ENCODE data around the gene CYP4F3. TPM values are rescaled to one million over a fixed set of nuclear protein-coding genes. Genes with fewer than 3 reads are reported as not detected.
A peak's percentile ranks its signal among the peaks of the same experiment; 100 is the strongest.
"Not testable (repeated sequence)": the region's sequence is repeated elsewhere in the genome, so short reads cannot be mapped to it uniquely, and the experiment has no call there.

Gene CYP4F3
- 38.1 and 38.5 TPM in 2 replicates for total RNA-seq (2014; rRNA removed; shearing (Covaris generic); ENCODE audit: low replicate concordance)

GRCh38 chr19:15640294-15640903 lies at the start of gene CYP4F3:
Gene CYP4F3 (plus strand): TSS chr19:15640897. CDS start chr19:15641416, 519 bp downstream.
- in situ Hi-C loops (cut with HindIII; ENCODE audit: low pct_unique_long_range_greater_than_20kb, low sequenced_read_pairs) = no loop called here
- DNase-seq (ENCODE audit: low read depth) = peak; percentile 98

- in situ Hi-C loops (cut with HindIII; ENCODE audit: low pct_unique_long_range_greater_than_20kb, low sequenced_read_pairs) = no loop called here
These were observed 48.9 kb upstream of the CYP4F3 start for GRCh38 chr19:15591796-15592195.

GRCh38 chr19:15592506-15592905 lies 48.2 kb upstream of the CYP4F3 start:
- in situ Hi-C loops (cut with HindIII; ENCODE audit: low pct_unique_long_range_greater_than_20kb, low sequenced_read_pairs); DNase-seq (ENCODE audit: low read depth): not testable (repeated sequence)

More at GRCh38 chr19:15591796-15592195, 48.9 kb upstream of the CYP4F3 start:
- no peak for DNase-seq (ENCODE audit: low read depth)

GRCh38 chr19:15593766-15594165 lies 46.9 kb upstream of the CYP4F3 start:
- DNase-seq (ENCODE audit: low read depth); in situ Hi-C loops (cut with HindIII; ENCODE audit: low pct_unique_long_range_greater_than_20kb, low sequenced_read_pairs): not testable (repeated sequence)

GRCh38 chr19:15595069-15595468 lies 45.6 kb upstream of the CYP4F3 start:
- in situ Hi-C loops (cut with HindIII; ENCODE audit: low pct_unique_long_range_greater_than_20kb, low sequenced_read_pairs) = no loop called here
- peak; percentile 97 for DNase-seq (ENCODE audit: low read depth)

GRCh38 chr19:15607978-15608925 lies 32.4 kb upstream of the CYP4F3 start:
- in situ Hi-C loops (cut with HindIII; ENCODE audit: low pct_unique_long_range_greater_than_20kb, low sequenced_read_pairs); DNase-seq (ENCODE audit: low read depth): not testable (repeated sequence)

GRCh38 chr19:15609261-15609660 lies 31.4 kb upstream of the CYP4F3 start:
- DNase-seq (ENCODE audit: low read depth) = no peak
- in situ Hi-C loops (cut with HindIII; ENCODE audit: low pct_unique_long_range_greater_than_20kb, low sequenced_read_pairs) = no loop called here

- in situ Hi-C loops (cut with HindIII; ENCODE audit: low pct_unique_long_range_greater_than_20kb, low sequenced_read_pairs) = no loop called here
- no peak for DNase-seq (ENCODE audit: low read depth)
These were observed 28.4 kb upstream of the CYP4F3 start for GRCh38 chr19:15612342-15612741.

- in situ Hi-C loops (cut with HindIII; ENCODE audit: low pct_unique_long_range_greater_than_20kb, low sequenced_read_pairs) = no loop called here
- DNase-seq (ENCODE audit: low read depth) = no peak
These were observed 27.4 kb upstream of the CYP4F3 start for GRCh38 chr19:15613338-15613737.

- in situ Hi-C loops (cut with HindIII; ENCODE audit: low pct_unique_long_range_greater_than_20kb, low sequenced_read_pairs) = no loop called here
- DNase-seq (ENCODE audit: low read depth) = no peak
These were observed 26.0 kb upstream of the CYP4F3 start, which contains the start of gene CYP4F8 for GRCh38 chr19:15614507-15615379. Gene CYP4F8 (plus strand): TSS chr19:15615218. CDS start chr19:15615617, 399 bp downstream.

GRCh38 chr19:15615526-15615925 lies 25.2 kb upstream of the CYP4F3 start:
- no peak for DNase-seq (ENCODE audit: low read depth)
- in situ Hi-C loops (cut with HindIII; ENCODE audit: low pct_unique_long_range_greater_than_20kb, low sequenced_read_pairs) = no loop called here

GRCh38 chr19:15616183-15616582 lies 24.5 kb upstream of the CYP4F3 start:
- in situ Hi-C loops (cut with HindIII; ENCODE audit: low pct_unique_long_range_greater_than_20kb, low sequenced_read_pairs) = no loop called here
- DNase-seq (ENCODE audit: low read depth) = no peak

- in situ Hi-C loops (cut with HindIII; ENCODE audit: low pct_unique_long_range_greater_than_20kb, low sequenced_read_pairs) = no loop called here
- DNase-seq (ENCODE audit: low read depth) = no peak
These were observed 23.9 kb upstream of the CYP4F3 start for GRCh38 chr19:15616627-15617270.

- DNase-seq (ENCODE audit: low read depth) = no peak
- in situ Hi-C loops (cut with HindIII; ENCODE audit: low pct_unique_long_range_greater_than_20kb, low sequenced_read_pairs) = no loop called here
These were observed 22.4 kb upstream of the CYP4F3 start for GRCh38 chr19:15618321-15618720.

- in situ Hi-C loops (cut with HindIII; ENCODE audit: low pct_unique_long_range_greater_than_20kb, low sequenced_read_pairs) = no loop called here
- no peak for DNase-seq (ENCODE audit: low read depth)
These were observed 18.9 kb upstream of the CYP4F3 start for GRCh38 chr19:15621801-15622200.

GRCh38 chr19:15622991-15623390 lies 17.7 kb upstream of the CYP4F3 start:
- in situ Hi-C loops (cut with HindIII; ENCODE audit: low pct_unique_long_range_greater_than_20kb, low sequenced_read_pairs) = no loop called here
- no peak for DNase-seq (ENCODE audit: low read depth)

- in situ Hi-C loops (cut with HindIII; ENCODE audit: low pct_unique_long_range_greater_than_20kb, low sequenced_read_pairs) = no loop called here
- peak; percentile 53 for DNase-seq (ENCODE audit: low read depth)
These were observed 16.9 kb upstream of the CYP4F3 start for GRCh38 chr19:15623711-15624318.

Data from Caki2 (cell line).